Skeletal muscle satellite cell (primary cell): ENCODE results near the gene PPME1.
A peak's percentile ranks its signal among the peaks of the same experiment; 100 is the strongest.

ENCODE experiments used
- H3K27me3 ChIP-seq: 2 replicates; pipeline ENCODE4 v1.7.0; 2013; ENCODE audit warnings: low read length; ENCODE audit not compliant: control insufficient read depth, insufficient read depth
- H3K36me3 ChIP-seq: 2 replicates; pipeline ENCODE4 v1.7.0; 2013; ENCODE audit warnings: mild to moderate bottlenecking, control low read depth, low read length; ENCODE audit not compliant: insufficient read depth
- H3K4me1 ChIP-seq: 2 replicates; pipeline ENCODE4 v1.7.0; 2013; ENCODE audit warnings: low read length; ENCODE audit not compliant: control insufficient read depth, insufficient read depth
- H3K4me2 ChIP-seq: 2 replicates; pipeline ENCODE4 v1.7.0; 2013; ENCODE audit warnings: mild to moderate bottlenecking, low read length
- H3K4me3 ChIP-seq: 2 replicates; pipeline ENCODE4 v1.7.0; 2013; ENCODE audit warnings: low read length
- H3K9ac ChIP-seq: 2 replicates; pipeline ENCODE4 v1.7.0; 2013; ENCODE audit warnings: mild to moderate bottlenecking, low read depth, low read length, moderate library complexity
- H3K9me3 ChIP-seq: replicated peaks from 2 replicates; pipeline ENCODE4 v1.7.0; 2013; ENCODE audit warnings: mild to moderate bottlenecking, control low read depth, low read length

PPME1 gene

DNA sequence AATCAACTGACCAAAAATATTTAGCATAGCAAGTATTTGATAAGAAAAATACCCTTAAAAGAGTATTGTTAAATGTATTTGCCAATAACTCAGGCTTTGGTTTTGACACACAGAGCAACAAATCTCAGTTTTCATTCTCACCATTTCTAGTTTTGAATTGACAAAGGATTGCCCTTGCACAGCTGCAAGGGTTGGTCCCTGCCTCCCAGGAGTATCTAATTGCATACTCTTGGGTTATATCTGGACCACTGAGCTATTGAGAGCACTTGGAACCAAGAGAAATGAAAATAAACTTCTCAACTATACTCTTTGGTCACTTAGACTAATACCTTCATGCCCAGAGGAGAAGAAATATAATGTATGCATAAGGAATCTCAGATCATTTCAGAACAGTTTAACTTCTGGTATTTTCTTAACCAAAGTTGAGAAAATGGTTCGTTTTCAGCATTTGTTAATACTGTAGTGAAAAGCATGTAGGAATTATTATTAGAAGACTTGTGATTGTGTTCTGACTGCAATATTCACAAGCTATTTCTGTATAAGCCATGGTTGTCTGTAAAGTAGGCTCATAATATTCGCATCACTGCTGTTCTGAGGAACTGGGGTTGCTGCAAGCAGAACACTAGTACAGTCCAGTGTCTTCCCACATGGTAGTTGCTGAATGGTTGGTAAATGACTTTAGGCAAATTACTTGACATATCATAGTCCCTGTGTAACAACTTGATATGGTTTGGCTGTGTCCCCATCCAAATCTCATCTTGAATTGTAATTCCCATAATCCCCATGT is 8.2 kb upstream of the PPME1 start:
- H3K27me3 ChIP-seq: no peaks in the 10 kb centered on the region
- no peaks in the 10 kb centered on the region for H3K9me3 ChIP-seq
- no peaks in the 10 kb centered on the region for H3K4me1 ChIP-seq
- H3K36me3 ChIP-seq: peaks cover 23% of the 10 kb centered on the region
- H3K4me3 ChIP-seq: no peak overlapping the region
- no peak overlapping the region for H3K4me2 ChIP-seq
- no peak overlapping the region for H3K9ac ChIP-seq

- no peak overlapping the region for H3K9ac ChIP-seq
- H3K9me3 ChIP-seq: no peaks in the 10 kb centered on the region
- peaks cover 19% of the 10 kb centered on the region for H3K36me3 ChIP-seq
- H3K4me2 ChIP-seq: peak overlapping the region; percentile 89
- H3K4me1 ChIP-seq: peaks cover 17% of the 10 kb centered on the region
- H3K27me3 ChIP-seq: no peaks in the 10 kb centered on the region
- H3K4me3 ChIP-seq: no peak overlapping the region
Measured at GRCh38 chr11:74168838-74169237, 2.3 kb upstream of the PPME1 start.

GRCh38 chr11:74169738-74170458 is 1.2 kb upstream of the PPME1 start:
- H3K36me3 ChIP-seq: peaks cover 14% of the 10 kb centered on the region
- H3K4me2 ChIP-seq: peak overlapping the region; percentile 89
- no peaks in the 10 kb centered on the region for H3K9me3 ChIP-seq
- peaks cover 20% of the 10 kb centered on the region for H3K4me1 ChIP-seq
- H3K9ac ChIP-seq: peak overlapping the region; percentile 86
- no peaks in the 10 kb centered on the region for H3K27me3 ChIP-seq
- H3K4me3 ChIP-seq: peak overlapping the region; percentile 79

GRCh38 chr11:74171630-74171968 is 510 bp downstream of the PPME1 start:
- peak overlapping the region; percentile 82 for H3K4me2 ChIP-seq
- no peaks in the 10 kb centered on the region for H3K27me3 ChIP-seq
- peak overlapping the region; percentile 82 for H3K4me3 ChIP-seq
- peaks cover 8% of the 10 kb centered on the region for H3K36me3 ChIP-seq
- H3K9me3 ChIP-seq: no peaks in the 10 kb centered on the region
- H3K4me1 ChIP-seq: peaks cover 20% of the 10 kb centered on the region
- peak overlapping the region; percentile 91 for H3K9ac ChIP-seq

DNA sequence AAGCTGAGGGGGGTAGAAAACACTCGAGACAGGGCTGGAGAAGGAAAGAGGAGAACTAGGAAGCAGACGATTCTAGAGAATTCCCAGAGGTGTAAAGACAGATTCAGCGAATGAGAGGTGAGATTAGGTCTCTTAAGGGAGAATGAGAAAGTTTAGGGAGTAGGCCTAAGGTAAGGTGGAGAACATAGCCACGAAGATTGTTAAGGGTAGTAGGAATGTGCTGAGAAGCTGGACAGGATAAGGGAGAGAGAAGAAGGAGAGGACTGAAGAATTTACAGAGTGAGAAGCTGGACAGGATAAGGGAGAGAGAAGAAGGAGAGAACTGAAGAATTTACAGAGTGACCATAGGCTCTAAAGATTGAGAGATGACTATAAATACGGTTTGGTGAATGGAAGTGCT is 908 bp downstream of the PPME1 start:
- Histone ChIP-seq H3K4me1 (peaks cover 20% of the 10 kb centered on the region), H3K9ac (peak overlapping the region; percentile 91), H3K4me2 (peak overlapping the region; percentile 82), H3K36me3 (peaks cover 8% of the 10 kb centered on the region), H3K9me3 (no peaks in the 10 kb centered on the region), H3K27me3 (no peaks in the 10 kb centered on the region), H3K4me3 (peak overlapping the region; percentile 82)

GRCh38 chr11:74175920-74176319 is 4.8 kb downstream of the PPME1 start:
- Histone ChIP-seq H3K27me3 (no peaks in the 10 kb centered on the region), H3K36me3 (no peaks in the 10 kb centered on the region), H3K4me3 (no peak overlapping the region), H3K4me2 (no peak overlapping the region), H3K4me1 (peaks cover 20% of the 10 kb centered on the region), H3K9me3 (no peaks in the 10 kb centered on the region), H3K9ac (no peak overlapping the region)

GRCh38 chr11:74179234-74180052 is 8.4 kb downstream of the PPME1 start:
- no peak overlapping the region for H3K4me2 ChIP-seq
- H3K4me3 ChIP-seq: no peak overlapping the region
- no peaks in the 10 kb centered on the region for H3K9me3 ChIP-seq
- no peaks in the 10 kb centered on the region for H3K27me3 ChIP-seq
- H3K36me3 ChIP-seq: no peaks in the 10 kb centered on the region
- peaks cover 12% of the 10 kb centered on the region for H3K4me1 ChIP-seq
- H3K9ac ChIP-seq: no peak overlapping the region

DNA sequence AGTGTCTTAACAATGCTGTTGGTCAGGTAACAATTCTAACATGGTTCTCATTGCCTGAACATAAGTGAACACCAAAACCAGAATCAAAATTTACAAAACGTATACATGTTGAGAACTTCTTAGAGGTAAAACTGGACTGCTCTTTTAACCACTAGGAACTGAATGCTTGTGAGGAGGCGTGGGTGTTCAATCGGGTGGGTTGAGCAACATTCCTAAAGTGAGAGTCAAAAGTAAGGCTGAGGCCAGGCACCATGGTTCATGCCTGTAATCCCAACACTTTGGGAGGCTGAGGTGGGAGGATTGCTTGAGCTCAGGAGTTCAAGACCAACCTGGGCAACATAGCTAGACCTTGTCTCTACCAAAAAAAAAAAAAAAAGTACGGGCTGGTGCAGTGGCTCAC is 11.5 kb downstream of the PPME1 start:
- H3K27me3 ChIP-seq: no peaks in the 10 kb centered on the region
- H3K9ac ChIP-seq: no peak overlapping the region
- H3K36me3 ChIP-seq: peaks cover 1% of the 10 kb centered on the region
- no peak overlapping the region for H3K4me2 ChIP-seq
- no peak overlapping the region for H3K4me3 ChIP-seq
- H3K4me1 ChIP-seq: peaks cover 18% of the 10 kb centered on the region
- H3K9me3 ChIP-seq: no peaks in the 10 kb centered on the region

- peaks cover 4% of the 10 kb centered on the region for H3K36me3 ChIP-seq
- H3K4me2 ChIP-seq: no peak overlapping the region
- peaks cover 12% of the 10 kb centered on the region for H3K4me1 ChIP-seq
- no peaks in the 10 kb centered on the region for H3K27me3 ChIP-seq
- no peak overlapping the region for H3K4me3 ChIP-seq
- no peaks in the 10 kb centered on the region for H3K9me3 ChIP-seq
- no peak overlapping the region for H3K9ac ChIP-seq
Measured at GRCh38 chr11:74185285-74185684, 14.2 kb downstream of the PPME1 start.

- H3K9me3 ChIP-seq: no peaks in the 10 kb centered on the region
- H3K4me1 ChIP-seq: peaks cover 12% of the 10 kb centered on the region
- H3K9ac ChIP-seq: no peak overlapping the region
- no peak overlapping the region for H3K4me2 ChIP-seq
- H3K4me3 ChIP-seq: no peak overlapping the region
- peaks cover 6% of the 10 kb centered on the region for H3K36me3 ChIP-seq
- no peaks in the 10 kb centered on the region for H3K27me3 ChIP-seq
Measured at GRCh38 chr11:74185695-74186094, 14.6 kb downstream of the PPME1 start.

- H3K9ac ChIP-seq: no peak overlapping the region
- no peak overlapping the region for H3K4me2 ChIP-seq
- H3K4me3 ChIP-seq: no peak overlapping the region
- peaks cover 5% of the 10 kb centered on the region for H3K4me1 ChIP-seq
- H3K27me3 ChIP-seq: no peaks in the 10 kb centered on the region
- H3K36me3 ChIP-seq: peaks cover 3% of the 10 kb centered on the region
- H3K9me3 ChIP-seq: no peaks in the 10 kb centered on the region
Measured at GRCh38 chr11:74195828-74196227, 24.7 kb downstream of the PPME1 start.
